GM19351 (cell line): ENCODE measurements around the gene ZDHHC14.
A peak's percentile ranks its signal among the peaks of the same experiment; 100 is the strongest.

ENCODE experiments used
- ATAC-seq: cut with Tn5 transposase; IDR thresholded peaks from one replicate; pipeline ENCODE4 v1.9.1; 2021; ENCODE audit warnings: mild to moderate bottlenecking, moderate library complexity; ENCODE audit not compliant: unreplicated experiment

Gene ZDHHC14

GRCh38 chr6:157513619-157514485 lies 132.9 kb downstream of the ZDHHC14 start:
- no peak for ATAC-seq

DNA sequence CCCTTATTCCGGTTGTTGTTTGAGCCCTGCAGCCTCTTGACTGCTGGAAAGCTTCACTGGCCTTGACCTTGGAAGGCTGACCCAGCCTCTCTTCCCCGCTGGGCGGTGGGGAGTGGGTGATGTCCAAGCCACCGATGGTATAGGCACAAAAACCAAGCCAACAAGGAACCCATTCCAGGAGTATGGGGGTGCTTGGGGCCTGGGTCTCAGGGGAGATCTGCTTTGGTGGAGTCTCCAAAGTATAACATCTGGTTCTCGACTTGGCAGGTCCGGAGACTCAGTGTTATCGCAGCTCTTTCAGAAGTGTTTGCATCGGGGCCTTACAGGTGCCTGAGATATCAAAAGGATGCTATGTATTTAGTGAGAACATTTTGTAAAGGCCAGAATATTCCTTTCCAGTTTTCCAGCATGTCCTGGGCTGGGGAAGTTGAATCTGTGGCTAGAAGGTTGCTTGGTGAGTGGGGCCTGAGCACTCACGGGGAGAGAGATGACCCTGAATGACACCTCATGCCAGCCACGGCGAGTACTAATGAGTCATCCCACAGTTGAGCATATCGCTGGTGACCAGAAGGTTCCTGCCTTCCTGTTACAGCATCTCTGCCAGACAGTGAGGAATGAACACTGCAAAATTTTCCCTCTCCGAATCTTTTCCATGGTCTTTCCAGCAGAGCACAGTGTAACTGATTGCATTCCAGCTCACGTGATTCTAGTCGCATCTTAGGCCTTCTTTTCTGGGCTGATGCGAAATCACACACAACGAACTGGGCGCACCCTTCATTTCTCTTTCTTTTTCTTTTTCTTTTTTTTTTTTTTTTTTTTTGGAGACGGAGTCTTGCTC lies 133.9 kb downstream of the ZDHHC14 start:
- ATAC-seq, result no peak

GRCh38 chr6:157516319-157517026 lies 135.5 kb downstream of the ZDHHC14 start:
- no peak for ATAC-seq

GRCh38 chr6:157517601-157518359 lies 136.8 kb downstream of the ZDHHC14 start:
- no peak for ATAC-seq

GRCh38 chr6:157518397-157519250 lies 137.6 kb downstream of the ZDHHC14 start:
- ATAC-seq, result no peak

DNA sequence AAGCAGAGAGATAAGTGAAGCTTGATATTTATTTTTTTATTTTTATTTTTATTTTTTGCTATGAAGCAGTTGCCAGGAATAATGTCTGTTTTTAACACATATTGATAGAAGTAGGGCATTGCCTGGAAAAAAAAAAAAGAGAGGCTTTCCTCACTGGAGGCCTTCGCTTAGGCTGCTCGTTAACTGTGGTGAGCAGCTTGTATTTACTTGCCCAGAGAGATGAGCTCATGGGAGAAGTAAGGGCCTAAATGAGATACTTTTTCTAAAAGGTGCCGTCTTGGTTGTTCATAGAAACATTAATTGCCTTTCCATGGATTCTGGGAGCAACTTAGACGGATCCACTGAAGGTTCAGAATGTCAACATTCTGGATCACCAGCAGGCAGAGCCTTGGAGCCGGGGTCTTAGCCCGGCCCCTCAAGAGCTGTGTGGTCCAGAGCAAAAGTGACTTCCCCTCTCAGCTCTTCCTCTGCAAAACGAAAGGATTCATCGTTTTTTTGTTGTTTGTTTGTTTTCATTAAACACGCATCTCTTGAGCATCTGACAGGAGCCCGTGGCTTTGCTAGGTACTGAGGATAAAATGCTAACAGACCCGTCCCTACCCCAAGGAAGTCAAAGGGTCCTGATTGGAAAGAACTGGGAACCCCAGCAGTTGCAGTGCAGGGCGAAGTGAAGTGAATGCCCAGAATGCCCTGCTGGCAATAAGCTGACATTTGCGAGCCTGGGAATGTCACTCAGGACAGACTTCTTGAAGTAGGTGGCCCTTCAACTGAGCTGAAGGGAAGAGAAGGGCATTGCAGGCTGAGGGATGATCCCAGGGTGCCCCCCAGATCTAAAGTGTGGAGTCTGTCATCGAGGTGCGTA lies 138.5 kb downstream of the ZDHHC14 start:
- ATAC-seq, result no peak

- ATAC-seq, result no peak
Observed at GRCh38 chr6:157520117-157520406, 139.1 kb downstream of the ZDHHC14 start.

GRCh38 chr6:157520596-157521361 lies 139.8 kb downstream of the ZDHHC14 start:
- ATAC-seq, result no peak

DNA sequence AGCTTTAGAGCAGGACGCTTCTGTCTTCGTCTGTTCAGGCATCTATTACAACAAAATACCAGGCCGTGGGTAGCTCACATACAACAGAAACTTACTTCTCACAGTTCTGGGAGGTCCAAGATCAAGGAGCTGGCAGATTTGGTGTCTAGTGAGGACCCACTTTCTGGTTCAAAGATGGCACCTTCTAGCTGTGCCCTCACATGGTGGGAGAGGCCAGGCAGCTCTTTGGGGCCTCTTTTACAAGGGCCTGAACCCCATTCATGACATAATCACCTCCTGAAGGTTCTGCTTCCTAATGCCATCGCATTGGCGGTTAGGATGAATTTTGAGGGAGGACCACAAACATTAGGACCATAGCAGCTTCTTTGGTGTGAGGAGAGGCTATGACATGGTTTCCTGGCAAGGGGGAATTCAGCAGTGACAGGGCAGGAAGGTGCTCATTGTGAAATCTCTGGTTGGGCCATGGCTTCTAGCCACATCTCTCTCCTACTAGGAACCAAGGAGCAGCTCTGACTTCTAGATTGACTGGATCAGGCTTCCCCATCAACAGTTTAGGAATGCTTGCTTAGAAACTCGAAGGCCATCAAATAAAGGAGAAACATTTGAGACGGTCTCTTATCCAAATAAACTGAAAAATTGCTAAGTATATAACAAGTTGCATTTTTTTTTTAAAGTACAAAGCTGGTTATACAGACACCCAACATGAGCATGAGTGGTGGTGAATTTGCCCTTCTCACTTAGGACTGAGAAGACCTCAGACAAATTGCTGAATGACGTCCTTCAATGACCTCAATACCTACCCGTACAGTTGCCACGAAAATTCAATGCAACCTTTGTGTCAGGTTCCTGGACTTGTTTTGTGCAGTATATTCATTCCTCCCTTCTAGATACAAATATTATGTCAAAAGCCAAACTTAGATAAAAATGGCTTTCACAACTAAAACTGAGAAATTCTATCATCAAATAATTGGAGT lies 140.7 kb downstream of the ZDHHC14 start:
- ATAC-seq, result no peak

- ATAC-seq, result no peak
Observed at GRCh38 chr6:157522472-157522871, 141.5 kb downstream of the ZDHHC14 start.

GRCh38 chr6:157524735-157525134 lies 143.7 kb downstream of the ZDHHC14 start:
- ATAC-seq, result no peak

- ATAC-seq, result no peak
Observed at GRCh38 chr6:157525292-157525889, 144.4 kb downstream of the ZDHHC14 start.

GRCh38 chr6:157525918-157526425 lies 145.0 kb downstream of the ZDHHC14 start:
- no peak for ATAC-seq

DNA sequence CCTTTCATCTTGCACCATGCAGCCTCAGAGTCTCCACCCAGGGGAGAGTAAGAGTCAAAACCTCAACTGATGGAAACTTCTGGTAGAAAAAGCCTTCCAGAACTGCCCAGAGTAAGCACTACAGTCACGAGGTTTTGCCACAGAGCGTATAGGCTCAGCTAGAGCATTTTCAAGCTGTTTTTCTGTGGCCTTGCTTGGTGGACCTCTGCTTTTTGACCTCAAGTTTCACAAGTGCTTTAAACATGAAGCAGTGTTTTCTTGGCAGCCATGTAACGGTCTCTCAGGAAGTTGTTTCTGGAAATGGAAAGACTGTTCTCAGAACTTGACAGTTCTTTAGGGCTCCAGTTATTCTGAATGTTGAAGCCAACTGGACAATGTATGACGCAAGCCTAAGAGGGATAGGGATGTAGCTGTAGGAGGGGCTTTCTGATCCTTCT lies 146.5 kb downstream of the ZDHHC14 start:
- peak; percentile 96 for ATAC-seq

GRCh38 chr6:157528931-157529653 lies 148.1 kb downstream of the ZDHHC14 start:
- ATAC-seq, result no peak

DNA sequence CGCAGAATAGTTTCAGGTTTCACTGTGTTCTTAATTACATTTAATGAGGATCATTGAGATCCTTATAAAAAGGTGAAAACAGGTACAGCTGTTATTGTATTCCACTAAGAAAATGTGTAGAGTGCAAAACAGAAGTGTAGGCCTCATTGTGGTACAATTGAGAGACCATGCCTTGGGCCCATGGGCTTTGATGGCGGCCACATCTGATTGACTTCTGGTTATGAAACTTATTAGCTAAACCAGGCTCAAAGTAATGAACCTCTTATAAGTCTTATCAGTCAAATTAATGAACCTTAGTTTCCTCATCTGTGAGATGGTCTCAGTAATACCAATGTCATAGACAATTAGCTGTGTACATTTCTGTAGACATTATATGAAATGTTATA lies 148.7 kb downstream of the ZDHHC14 start:
- no peak for ATAC-seq
